NCI-H2227 treated with DMSO at 0.1 percent for 48 hours (cell line): ENCODE measurements around the gene SCAMP1.

Source experiments
- DNase-seq: peaks from one replicate; lab custom pipeline; 2025; lab: John Stamatoyannopoulos, UW

Gene SCAMP1

GRCh38 chr5:78514427-78515330, 154.3 kb downstream of the SCAMP1 start:
- DNase-seq, result no peak

- DNase-seq, result no peak
These were observed 155.3 kb downstream of the SCAMP1 start for GRCh38 chr5:78515670-78516069.

GRCh38 chr5:78518365-78519197, 158.2 kb downstream of the SCAMP1 start:
- DNase-seq, result no peak

- no peak for DNase-seq
These were observed 159.0 kb downstream of the SCAMP1 start for GRCh38 chr5:78519198-78519941.

GRCh38 chr5:78521455-78521854, 161.0 kb downstream of the SCAMP1 start:
- DNase-seq, result no peak

- DNase-seq, result no peak
These were observed 162.3 kb downstream of the SCAMP1 start for GRCh38 chr5:78522476-78523260.

- no peak for DNase-seq
These were observed 163.1 kb downstream of the SCAMP1 start for GRCh38 chr5:78523314-78524193.

- no peak for DNase-seq
These were observed 165.7 kb downstream of the SCAMP1 start for GRCh38 chr5:78526049-78526525.

GRCh38 chr5:78527054-78527859, 166.8 kb downstream of the SCAMP1 start:
- DNase-seq, result no peak

GRCh38 chr5:78527925-78528324, 167.5 kb downstream of the SCAMP1 start:
- no peak for DNase-seq
